ENCODE results near the gene ASPHD2. TPM values are rescaled to one million over a fixed set of nuclear protein-coding genes. Genes with fewer than 3 reads are reported as not detected.

The ASPHD2 gene, protein sequence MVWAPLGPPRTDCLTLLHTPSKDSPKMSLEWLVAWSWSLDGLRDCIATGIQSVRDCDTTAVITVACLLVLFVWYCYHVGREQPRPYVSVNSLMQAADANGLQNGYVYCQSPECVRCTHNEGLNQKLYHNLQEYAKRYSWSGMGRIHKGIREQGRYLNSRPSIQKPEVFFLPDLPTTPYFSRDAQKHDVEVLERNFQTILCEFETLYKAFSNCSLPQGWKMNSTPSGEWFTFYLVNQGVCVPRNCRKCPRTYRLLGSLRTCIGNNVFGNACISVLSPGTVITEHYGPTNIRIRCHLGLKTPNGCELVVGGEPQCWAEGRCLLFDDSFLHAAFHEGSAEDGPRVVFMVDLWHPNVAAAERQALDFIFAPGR
- total RNA-seq = 2.7 TPM

DNA sequence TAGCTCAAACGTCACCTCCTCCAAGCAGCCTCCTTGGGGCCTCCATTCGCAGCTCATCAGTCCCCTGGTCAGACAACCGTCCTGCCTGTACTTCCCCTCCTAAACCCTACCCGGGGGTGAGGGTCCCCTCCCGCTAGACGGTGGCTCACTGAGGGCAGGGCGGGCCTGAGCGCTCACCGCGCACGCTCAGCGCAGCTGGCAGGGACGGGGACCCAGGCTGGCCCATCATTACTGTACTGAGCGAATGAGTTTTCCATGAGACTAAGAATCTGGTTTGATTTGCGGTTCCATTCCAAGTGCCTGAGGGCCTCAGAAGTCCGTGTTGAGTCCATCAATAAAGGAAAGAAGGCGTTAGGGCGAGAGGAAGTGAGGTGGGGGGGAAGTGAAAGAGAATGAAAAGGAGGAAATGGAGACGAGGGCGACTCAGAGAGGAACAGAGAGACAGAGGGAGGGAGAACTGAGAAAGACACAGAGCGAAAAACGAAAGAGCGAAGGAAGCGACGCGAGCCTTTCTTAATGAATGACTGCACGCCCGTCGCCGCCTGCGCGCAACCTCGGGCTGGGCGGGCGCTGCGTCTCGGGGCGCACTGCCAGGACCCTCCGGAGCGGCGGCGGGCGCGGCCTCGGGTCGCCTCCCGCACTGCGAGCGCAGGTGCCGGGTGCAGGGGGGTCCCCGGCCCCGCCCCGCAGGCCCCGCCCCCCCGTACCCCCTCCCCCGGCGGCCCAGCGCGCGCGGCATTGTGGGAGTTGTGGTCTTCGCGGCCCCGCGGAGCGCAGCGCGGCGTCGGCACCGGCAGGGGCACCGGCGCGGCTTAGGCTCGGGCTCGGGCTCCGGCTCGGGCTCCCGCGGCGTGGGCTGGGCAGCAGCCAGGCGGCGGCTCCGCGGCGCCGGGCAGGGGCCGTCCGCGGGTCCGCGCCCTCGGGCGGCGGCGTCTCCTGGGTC, at the start of gene ASPHD2:
Gene ASPHD2 (plus strand): TSS at position 746 of the 943 bp plus-strand sequence. CDS start 4,356 bp downstream, outside the sequence.

DNA sequence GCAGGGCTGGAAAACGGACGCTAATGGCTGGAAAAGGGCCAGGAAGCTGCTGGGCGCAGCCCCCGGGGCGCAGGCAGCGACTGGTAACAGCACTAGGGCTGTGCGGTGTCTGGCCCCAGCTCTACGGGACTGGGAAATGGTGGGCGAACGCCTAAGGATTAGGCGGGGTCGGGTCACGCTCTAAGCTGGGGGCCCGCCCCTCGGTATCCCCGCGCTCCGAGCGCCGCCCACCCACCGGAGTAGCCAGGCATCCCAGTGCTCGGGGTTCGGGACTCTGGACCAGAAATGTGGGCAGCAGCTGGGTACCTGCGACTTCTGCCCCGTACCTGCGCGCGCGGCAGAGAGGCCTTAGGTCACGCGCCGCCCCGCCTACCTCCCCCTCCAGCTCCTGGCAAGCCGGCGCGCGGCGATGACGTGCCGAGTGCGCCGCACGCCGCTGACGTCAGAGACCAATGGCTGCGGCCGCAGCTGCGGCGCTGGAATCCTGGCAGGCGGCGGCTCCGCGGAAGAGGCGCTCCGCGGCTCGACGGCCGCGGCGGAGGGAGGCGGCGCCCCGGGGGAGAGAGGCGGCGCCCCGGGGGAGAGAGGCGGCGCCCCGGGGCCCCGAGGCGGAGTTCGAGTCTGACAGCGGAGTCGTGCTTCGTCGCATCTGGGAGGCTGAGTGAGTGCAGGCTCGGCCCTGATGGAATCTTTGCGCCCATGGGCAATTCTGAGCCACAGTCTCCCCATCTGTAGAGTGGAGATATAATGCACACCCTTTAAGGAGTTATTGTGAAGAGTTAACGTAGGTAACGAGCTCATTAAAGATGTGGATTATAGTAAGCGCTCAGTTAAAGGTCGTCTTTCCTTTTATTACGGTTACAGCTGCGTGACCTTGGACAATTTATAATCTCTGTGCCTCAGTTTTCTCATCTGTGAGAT, 54.6 kb downstream of the ASPHD2 start, which contains the start of the genes HPS4 and SRRD:
Gene HPS4 (minus strand): TSS at position 345 of the 921 bp plus-strand sequence. CDS start 2,021 bp downstream, outside the sequence.
Gene SRRD (plus strand): TSS at position 439 of the 921 bp plus-strand sequence. CDS start 14 bp downstream, at position 453.

Small RNA genes lying within 50 kb of the gene (small RNA-seq; reads per million reads assigned to genes)
- not detected for gene RNA5SP495 (ENCODE audit: low replicate concordance)

Other genes starting within 250 kb of the ASPHD2 start
- gene HPS4, start 54.5 kb downstream of the ASPHD2 start, total RNA-seq = 45.5 TPM
- 16.3 TPM for gene SRRD, start 54.6 kb downstream of the ASPHD2 start, total RNA-seq
- 22.8 TPM for gene TFIP11, start 83.2 kb downstream of the ASPHD2 start, total RNA-seq
- gene TPST2, start 160.9 kb downstream of the ASPHD2 start, total RNA-seq = 48.9 TPM
- gene CRYBB1, start 188.8 kb downstream of the ASPHD2 start, total RNA-seq = 0.70 TPM
- gene CRYBA4, start 192.7 kb downstream of the ASPHD2 start, total RNA-seq = not detected
- gene MIAT, start 228.3 kb downstream of the ASPHD2 start, total RNA-seq = 2.6 TPM